GM12892 (cell line): ENCODE data around the gene SMOC2.

Experiments
- POLR2A ChIP-seq: IDR thresholded peaks from 2 replicates; pipeline ENCODE4 v1.6.1; 2011; ENCODE audit warnings: low read depth, low read length, control low read depth
- TAF1 ChIP-seq: IDR thresholded peaks from 2 replicates; pipeline ENCODE4 v1.6.1; 2011; ENCODE audit warnings: low read depth, mild to moderate bottlenecking, control low read depth, low read length, borderline replicate concordance

DNA sequence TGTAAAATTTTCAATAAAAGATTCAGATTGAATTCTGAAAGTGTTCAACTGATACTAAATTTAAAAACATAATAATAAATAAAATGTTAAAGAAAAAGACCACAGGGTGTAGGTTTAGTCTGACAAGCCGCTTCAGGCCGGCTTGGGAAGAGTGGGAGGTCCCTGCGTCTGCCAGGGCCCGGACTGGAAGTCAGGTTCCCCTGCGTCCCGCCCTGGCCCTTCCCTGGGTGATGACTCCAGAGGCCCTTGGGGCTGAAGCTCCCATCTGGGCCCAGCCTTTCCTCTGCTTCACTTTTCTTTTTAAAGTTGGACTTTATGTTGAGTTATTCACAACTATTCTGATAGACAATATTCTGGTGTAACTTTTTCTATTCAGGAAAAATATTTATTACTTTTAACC, 93.3 kb downstream of the SMOC2 start:
- TF ChIP-seq POLR2A, result no peak
- TF ChIP-seq TAF1, result no peak
